ENCODE results near the gene FLRT1. TPM values are rescaled to one million over a fixed set of nuclear protein-coding genes. Genes with fewer than 3 reads are reported as not detected.

Gene FLRT1
- polyA plus RNA-seq, 1 donor: 2.9 TPM

- no peak for DNase-seq (ENCODE audit: low read depth)
These were observed 30.0 kb upstream of the FLRT1 start for GRCh38 chr11:64005691-64006090.

DNA sequence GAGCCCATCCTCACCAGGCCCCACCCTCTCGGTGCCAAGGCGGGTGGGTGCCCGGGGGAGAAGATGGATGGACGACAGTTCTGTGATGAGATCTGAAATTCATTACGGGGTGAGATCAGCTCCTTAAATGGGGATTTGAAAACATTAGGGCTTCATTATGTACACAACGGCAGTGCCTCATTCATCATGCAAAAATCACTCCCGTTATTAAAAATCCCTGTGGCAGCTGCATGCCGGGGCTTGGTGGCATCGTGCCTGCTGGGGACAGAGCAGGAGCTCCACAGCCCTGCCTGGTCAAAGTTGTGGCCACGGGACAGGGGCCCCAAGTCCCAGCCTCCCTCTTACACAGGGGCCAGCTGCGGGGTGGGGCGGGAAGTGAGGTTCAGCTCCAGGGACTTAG lies 29.3 kb upstream of the FLRT1 start:
- no peak for DNase-seq (ENCODE audit: low read depth)

DNA sequence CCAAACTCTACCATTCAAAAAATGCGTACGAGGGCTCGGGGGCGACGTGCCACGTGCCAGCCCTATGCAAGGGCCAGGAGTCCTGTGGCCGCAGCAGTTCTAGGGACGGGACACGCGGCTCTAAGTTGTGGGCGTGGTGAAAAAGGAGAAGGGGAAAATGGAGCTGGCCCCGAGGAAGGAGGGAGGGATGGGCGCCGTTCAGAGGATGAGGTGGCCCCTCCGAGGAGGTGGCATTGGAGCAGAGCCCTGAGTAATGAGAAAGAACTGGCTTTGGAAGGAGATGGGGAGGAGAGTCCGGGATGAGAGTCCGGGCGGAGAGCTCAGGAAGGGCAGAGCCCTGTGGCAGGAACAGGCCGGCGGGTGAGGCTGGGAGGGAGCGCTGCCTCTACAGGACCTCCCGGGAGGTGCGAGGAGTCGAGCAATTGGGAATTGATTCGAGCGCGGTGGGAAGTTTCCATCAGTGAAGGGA lies 28.5 kb upstream of the FLRT1 start:
- DNase-seq (ENCODE audit: low read depth): no peak

- no peak for DNase-seq (ENCODE audit: low read depth)
These were observed 28.0 kb upstream of the FLRT1 start for GRCh38 chr11:64007629-64008282.

- no peak for DNase-seq (ENCODE audit: low read depth)
These were observed 27.3 kb upstream of the FLRT1 start for GRCh38 chr11:64008283-64008913.

DNA sequence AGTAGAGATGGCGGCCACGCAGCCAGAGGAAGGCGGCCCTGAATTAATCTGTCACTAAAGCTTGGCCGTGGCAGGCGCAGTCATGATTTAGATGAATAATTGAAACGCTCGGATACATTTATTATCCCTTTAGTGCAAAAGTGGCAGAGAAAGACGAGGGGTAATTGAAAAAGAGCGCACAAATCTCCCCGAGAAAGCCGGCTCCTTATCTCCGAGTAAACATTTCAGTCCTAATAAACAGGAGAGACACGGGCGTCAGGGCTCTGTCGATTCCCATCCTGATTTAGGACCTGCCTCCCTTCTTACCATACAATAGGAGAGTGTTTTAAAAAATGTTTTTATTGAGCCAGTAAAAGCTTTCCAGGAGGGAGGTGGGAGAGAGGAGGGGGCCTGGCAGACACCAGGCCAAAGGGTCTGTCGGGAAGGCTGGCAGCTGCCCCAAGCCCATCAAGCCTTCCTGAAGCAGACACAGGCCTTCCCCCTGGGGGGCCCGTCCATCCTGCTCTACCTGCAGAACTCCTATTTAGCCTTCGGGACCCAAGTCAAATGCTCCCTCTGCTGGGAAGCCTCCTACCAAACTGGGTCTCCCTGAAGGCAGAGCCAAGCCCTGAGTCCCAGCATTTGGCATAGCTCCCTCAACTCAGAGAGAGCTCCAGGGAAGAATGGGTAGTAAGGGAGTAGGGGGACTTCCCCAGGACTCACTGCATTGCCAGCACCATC lies 26.7 kb upstream of the FLRT1 start:
- no peak for DNase-seq (ENCODE audit: low read depth)

DNA sequence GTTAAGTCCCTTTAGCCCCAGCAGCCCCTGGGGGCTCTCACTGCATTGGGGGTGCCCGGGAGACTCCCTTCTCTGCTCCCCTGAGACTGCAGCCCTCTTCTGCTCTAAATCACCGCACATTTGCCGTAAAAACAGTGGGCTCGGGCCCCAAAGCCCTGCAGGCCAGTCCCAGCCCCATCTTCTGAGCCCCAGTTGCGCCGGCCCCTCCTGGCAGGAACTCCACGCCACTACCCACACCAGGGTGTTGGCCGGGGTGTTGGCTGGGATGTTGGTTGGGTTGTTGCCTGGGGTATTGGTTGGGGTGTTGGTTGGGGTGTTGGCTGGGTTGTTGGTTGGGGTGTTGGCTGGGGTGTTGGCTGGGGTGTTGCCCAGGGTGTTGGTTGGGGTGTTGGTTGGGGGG lies 26.0 kb upstream of the FLRT1 start:
- no peak for DNase-seq (ENCODE audit: low read depth)

- no peak for DNase-seq (ENCODE audit: low read depth)
These were observed 24.9 kb upstream of the FLRT1 start for GRCh38 chr11:64010783-64011182.

DNA sequence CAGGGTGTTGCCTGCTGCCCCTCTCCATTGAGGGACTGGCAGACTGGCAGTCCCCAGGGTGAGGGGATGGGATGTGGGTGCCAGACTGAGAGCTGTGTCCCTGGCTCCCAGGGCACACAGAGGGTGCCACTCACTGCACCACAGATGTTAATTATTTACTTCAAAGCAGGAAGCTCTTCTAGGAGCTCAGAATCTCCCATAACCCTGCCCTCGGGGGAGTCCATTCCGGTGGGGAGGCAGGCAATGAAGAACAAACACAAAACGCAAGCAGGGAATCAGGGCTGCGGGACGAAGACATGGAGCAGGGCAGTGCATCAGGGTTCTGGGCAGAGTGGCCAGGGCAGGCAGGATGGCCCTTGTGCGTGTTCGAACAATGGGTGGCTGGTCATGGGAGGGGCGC lies 24.4 kb upstream of the FLRT1 start:
- no peak for DNase-seq (ENCODE audit: low read depth)

GRCh38 chr11:64013141-64013896 lies 22.4 kb upstream of the FLRT1 start:
- no peak for DNase-seq (ENCODE audit: low read depth)

DNA sequence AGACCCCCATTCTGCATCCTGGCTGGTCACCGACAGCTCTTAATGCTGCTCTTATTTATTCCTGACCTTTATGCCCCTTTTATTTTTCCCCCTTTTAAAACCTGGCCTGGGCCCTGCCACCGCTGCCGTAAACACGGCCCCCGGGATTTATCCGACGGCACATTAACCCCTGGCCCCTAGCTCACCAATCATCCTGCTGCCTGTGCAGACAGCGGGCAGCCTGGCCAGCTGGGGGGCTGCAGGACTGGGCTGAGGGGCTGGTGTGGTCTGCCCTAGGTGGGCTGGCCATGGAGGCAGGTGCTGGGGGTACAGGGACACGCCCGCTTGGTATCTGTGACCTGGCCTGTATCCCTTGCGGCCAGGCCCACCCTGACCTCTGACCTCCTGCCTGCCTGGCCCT lies 21.4 kb upstream of the FLRT1 start:
- no peak for DNase-seq (ENCODE audit: low read depth)

DNA sequence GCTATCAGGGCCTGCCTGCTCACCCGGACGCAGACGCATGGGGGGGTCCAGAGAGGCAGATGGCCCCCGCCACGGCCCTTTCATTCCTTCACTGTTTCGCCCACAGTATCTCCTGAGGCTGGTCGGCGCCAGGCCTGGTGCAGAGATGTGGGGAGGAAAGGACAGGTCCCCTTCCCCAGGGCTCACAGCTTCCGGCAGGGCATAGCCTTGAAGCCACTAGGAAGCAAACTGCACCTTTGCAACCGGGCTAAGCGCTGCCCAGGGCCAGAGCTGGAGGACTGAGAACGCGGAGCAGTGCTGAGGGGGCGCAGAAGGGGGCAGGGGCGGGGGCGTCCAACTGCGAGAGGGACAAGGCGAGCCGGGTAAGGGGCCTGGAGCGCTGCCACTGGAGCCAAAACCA lies 20.2 kb upstream of the FLRT1 start:
- DNase-seq (ENCODE audit: low read depth): no peak

DNA sequence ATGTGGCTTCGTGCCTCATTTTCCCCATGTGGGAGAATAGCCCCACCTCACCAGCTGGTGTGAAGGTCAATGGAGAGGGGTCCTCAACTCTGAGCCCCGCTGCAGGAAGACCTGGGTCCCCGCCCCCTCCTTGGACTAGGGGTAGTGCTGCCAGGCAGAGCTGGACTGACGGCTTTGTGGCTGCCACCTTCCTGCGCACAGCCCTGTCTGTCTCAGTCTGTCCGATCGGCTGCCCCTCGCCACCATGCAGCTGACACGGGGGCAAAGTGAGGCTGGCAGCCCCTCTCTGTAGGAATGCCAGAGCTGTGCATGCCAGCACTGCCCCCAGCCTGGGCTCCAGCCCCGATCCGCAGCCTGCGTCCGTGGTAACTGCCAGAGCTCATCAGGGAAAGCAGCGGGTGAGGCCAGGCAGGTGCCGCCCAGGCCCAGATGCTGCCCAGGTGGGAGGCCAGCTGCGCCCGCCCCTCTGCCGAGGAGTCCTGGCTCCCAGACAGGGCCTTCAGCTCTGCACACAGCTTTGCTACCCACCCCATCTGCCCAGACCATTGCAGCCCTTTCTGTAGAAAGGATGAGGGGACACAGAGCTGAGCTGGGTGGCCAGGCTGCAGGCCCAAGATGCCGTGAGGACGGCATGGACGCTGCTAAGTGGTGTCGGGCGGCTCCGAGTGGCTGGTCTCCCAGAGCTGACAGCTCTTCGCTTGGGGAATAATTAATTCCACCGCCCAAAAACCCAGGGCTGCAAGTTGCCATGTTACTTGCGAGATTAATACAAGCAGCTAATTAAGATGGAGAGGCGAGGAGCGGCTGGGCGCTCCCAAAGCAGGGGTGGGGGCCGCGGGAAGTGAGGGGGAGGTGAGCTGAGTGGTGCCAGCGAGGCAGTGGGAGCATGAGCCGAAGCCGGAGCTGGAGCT lies 19.5 kb upstream of the FLRT1 start:
- no peak for DNase-seq (ENCODE audit: low read depth)

GRCh38 chr11:64017945-64018224 lies 17.8 kb upstream of the FLRT1 start:
- DNase-seq (ENCODE audit: low read depth): no peak

- DNase-seq (ENCODE audit: low read depth): no peak
These were observed 17.4 kb upstream of the FLRT1 start for GRCh38 chr11:64018310-64018709.

GRCh38 chr11:64019106-64020037 lies 16.4 kb upstream of the FLRT1 start:
- DNase-seq (ENCODE audit: low read depth): no peak

- no peak for DNase-seq (ENCODE audit: low read depth)
These were observed 14.6 kb upstream of the FLRT1 start for GRCh38 chr11:64020976-64021756.

DNA sequence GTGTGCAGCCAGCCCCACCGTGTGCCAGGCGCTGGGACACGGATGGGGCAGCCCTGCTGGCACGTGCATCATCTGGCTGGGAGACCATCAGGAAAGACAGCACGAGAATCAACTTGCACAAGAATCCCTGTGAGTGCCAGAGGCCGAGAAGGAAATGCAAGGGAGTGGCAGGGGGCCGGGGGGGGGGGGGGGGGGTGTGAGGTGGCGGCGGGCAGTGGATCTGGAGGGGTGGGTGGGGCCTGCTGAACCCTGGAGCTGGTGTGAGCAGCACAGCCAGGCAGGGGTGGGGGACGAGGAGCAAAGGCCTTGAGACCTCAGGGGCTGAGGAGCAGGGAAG lies 14.0 kb upstream of the FLRT1 start:
- no peak for DNase-seq (ENCODE audit: low read depth)

- no peak for DNase-seq (ENCODE audit: low read depth)
These were observed 13.5 kb upstream of the FLRT1 start for GRCh38 chr11:64022125-64022784.
